A673 (cell line): ENCODE results near the gene TFR2. TPM values are rescaled to one million over a fixed set of nuclear protein-coding genes. Genes with fewer than 3 reads are reported as not detected.

Source experiments
- BruUV-seq: library from RNA; stranded (reverse); fragments of 400-500 nt; replicated peaks from 2 replicates; lab custom pipeline; 2021; lab: Mats Ljungman, UMichigan
- CTCF ChIA-PET: fragments of 300-600 bp; sonication (Branson Sonifier 250); formaldehyde crosslinking; loops from one replicate; lab custom pipeline; 2022; ENCODE audit warnings: antibody characterized with exemption; lab: Charles Lee
- POLR2A ChIA-PET: fragments of 300-600 bp; sonication (Branson Sonifier 250); formaldehyde crosslinking; loops from one replicate; lab custom pipeline; 2022; ENCODE audit warnings: antibody characterized with exemption; ENCODE audit not compliant: low non-redundant PET; lab: Charles Lee
- DNase-seq: peaks from one replicate; pipeline ENCODE4 v3.0.0-alpha.2; 2015; ENCODE audit warnings: low spot score
- H3K27ac ChIP-seq: fragments of 200-600 bp; sonication (generic); 2 replicates; pipeline ENCODE4 v1.5.1; 2016; ENCODE audit warnings: mixed run types, low read depth, mild to moderate bottlenecking, mixed read lengths, antibody characterized with exemption, low read length; ENCODE audit not compliant: poor library complexity, severe bottlenecking
- H3K27me3 ChIP-seq: fragments of 200-600 bp; sonication (generic); replicated peaks from 2 replicates; pipeline ENCODE4 v1.6.1; 2017; ENCODE audit warnings: mixed run types, low read depth, mild to moderate bottlenecking, mixed read lengths, antibody characterized with exemption, low read length; ENCODE audit not compliant: insufficient read depth, poor library complexity
- H3K36me3 ChIP-seq: fragments of 200-600 bp; sonication (generic); 2 replicates; pipeline ENCODE4 v1.6.1; 2016; ENCODE audit warnings: mixed run types, mild to moderate bottlenecking, mixed read lengths, antibody characterized with exemption, low read length; ENCODE audit not compliant: insufficient read depth, poor library complexity, severe bottlenecking
- H3K4me1 ChIP-seq: fragments of 200-600 bp; sonication (generic); 2 replicates; pipeline ENCODE4 v1.6.1; 2017; ENCODE audit warnings: mixed run types, mild to moderate bottlenecking, mixed read lengths, antibody characterized with exemption, low read length; ENCODE audit not compliant: insufficient read depth, poor library complexity, severe bottlenecking
- H3K4me3 ChIP-seq: fragments of 200-600 bp; sonication (generic); 2 replicates; pipeline ENCODE4 v1.5.1; 2016; ENCODE audit warnings: low read depth, mixed run types, mild to moderate bottlenecking, mixed read lengths, low read length; ENCODE audit not compliant: poor library complexity, severe bottlenecking
- H3K9me3 ChIP-seq: fragments of 200-600 bp; sonication (generic); 2 replicates; pipeline ENCODE4 v1.6.1; 2016; ENCODE audit warnings: mixed run types, low read depth, mild to moderate bottlenecking, mixed read lengths, antibody characterized with exemption, low read length; ENCODE audit not compliant: poor library complexity, severe bottlenecking
- EZH2 ChIP-seq: fragments of 200-600 bp; sonication (generic); IDR thresholded peaks from 2 replicates; pipeline ENCODE4 v1.6.1; 2017; ENCODE audit warnings: borderline replicate concordance, low read depth, mild to moderate bottlenecking, mixed read lengths, antibody characterized with exemption, low read length; ENCODE audit not compliant: poor library complexity, severe bottlenecking
- intact Hi-C: fragments of 100-400 bp; cut with micrococcal nuclease; formaldehyde crosslinking; loops from one replicate; pipeline ENCODE4 v1.10.0; 2022; ENCODE audit not compliant: unreplicated experiment
- total RNA-seq: library from RNA; stranded (reverse); gene quantifications from 2 replicates; pipeline ENCODE4 v1.2.3, GENCODE V29; 2021
- TF ChIP-seq, protein P1 (sequence below): fragments of 300-800, 200-600 bp; sonication (generic); conservative IDR thresholded peaks from 2 replicates; pipeline ENCODE4 v1.5.1; 2017; ENCODE audit warnings: low read depth, mild to moderate bottlenecking, antibody characterized with exemption, low read length, moderate library complexity, mixed read lengths

TFR2 gene
- total RNA-seq, 1 experiment from 2014 or later, result 2.0 TPM

DNA sequence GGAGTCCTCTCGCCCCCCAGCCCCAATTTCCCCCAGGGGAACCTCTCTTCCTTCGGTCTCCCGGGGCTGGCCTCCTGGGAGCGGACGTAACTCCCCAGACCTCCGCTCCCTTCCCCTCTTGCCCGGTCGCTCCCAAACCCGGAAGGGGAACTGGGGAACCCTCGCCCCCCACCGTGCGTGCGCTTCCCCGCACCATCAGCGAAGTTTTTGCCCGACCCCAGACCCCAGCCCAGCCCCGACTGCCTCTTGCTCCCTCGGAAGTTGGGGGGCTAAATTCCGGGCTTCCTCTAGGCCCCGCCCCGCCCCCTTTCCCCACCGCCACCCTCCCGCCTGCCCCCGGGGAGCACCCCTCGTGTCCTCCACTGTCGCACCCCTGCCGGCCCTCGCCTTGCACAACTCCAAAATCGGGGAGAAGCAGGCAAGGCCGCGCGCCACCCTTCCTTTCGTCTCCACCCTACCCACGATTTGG is 32.6 kb upstream of the TFR2 start:
- ChIA-PET POLR2A (no interaction called here), CTCF (no interaction called here)
- peak overlapping the region; percentile 98 for H3K4me3 ChIP-seq
- H3K27ac ChIP-seq, result peak overlapping the region; percentile 99
- no peaks in the 10 kb centered on the region for H3K9me3 ChIP-seq
- peak; percentile 63 for DNase-seq
- peaks cover 24% of the 10 kb centered on the region for H3K36me3 ChIP-seq
- intact Hi-C loops, result loop anchor here (5.0 to 10.0 kb wide), 3 partner anchors 42 to 197 kb away; partner anchors contain the start of genes FBXO24, LRCH4 and TSC22D4
- BruUV-seq, result no TSS peak
- TF ChIP-seq EZH2, result no peak
- TF ChIP-seq, protein P1, sequence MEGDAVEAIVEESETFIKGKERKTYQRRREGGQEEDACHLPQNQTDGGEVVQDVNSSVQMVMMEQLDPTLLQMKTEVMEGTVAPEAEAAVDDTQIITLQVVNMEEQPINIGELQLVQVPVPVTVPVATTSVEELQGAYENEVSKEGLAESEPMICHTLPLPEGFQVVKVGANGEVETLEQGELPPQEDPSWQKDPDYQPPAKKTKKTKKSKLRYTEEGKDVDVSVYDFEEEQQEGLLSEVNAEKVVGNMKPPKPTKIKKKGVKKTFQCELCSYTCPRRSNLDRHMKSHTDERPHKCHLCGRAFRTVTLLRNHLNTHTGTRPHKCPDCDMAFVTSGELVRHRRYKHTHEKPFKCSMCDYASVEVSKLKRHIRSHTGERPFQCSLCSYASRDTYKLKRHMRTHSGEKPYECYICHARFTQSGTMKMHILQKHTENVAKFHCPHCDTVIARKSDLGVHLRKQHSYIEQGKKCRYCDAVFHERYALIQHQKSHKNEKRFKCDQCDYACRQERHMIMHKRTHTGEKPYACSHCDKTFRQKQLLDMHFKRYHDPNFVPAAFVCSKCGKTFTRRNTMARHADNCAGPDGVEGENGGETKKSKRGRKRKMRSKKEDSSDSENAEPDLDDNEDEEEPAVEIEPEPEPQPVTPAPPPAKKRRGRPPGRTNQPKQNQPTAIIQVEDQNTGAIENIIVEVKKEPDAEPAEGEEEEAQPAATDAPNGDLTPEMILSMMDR, result no peak
- no peaks in the 10 kb centered on the region for H3K4me1 ChIP-seq
- no peaks in the 10 kb centered on the region for H3K27me3 ChIP-seq

DNA sequence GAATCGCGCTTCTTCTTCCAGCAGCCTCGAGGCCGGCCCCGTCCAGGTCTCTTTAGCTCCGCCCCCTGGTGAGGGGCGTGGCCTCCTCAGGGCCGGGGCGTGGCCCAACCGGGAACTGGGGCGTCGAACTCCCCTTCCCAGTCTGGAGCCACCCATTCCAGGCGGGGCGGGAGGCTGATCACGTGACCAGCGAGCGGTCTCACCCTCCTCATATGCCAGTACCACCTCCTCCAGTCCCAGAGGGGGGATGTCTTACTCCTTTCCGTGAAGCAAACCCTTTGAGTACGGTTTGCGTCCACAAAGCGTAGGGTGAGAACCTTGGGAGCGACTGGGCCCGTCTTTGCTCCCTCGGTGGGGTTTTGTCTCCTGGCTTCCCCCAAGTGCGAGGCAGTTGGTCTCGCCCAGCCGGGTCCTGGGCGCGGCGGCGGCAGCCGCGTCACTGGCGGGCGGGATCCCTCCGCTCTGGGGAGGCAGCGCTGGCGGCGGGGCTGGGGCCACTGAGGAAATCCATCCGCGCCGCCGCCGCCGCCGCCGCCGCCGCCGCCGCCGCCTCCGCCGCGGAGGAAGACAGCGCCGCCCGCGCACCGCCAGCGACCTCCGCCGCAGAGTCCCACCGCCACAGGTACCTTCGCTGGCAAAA is 32.1 kb upstream of the TFR2 start, which contains the start of gene GNB2:
Gene GNB2, plus strand, starts transcription at position 439 of the 640 bp plus-strand sequence. CDS start 2,526 bp downstream, outside the sequence.
- no peaks in the 10 kb centered on the region for H3K9me3 ChIP-seq
- no peak for TF ChIP-seq EZH2
- TF ChIP-seq, protein P1, result no peak
- H3K36me3 ChIP-seq, result peaks cover 18% of the 10 kb centered on the region
- H3K27ac ChIP-seq, result peak within 1 kb of the TSS; percentile 99
- ChIA-PET CTCF (no interaction called here), POLR2A (no interaction called here)
- intact Hi-C loops, result loop anchor here (5.0 to 10.0 kb wide), 3 partner anchors 41 to 196 kb away; partner anchors contain the start of genes FBXO24, LRCH4 and TSC22D4
- H3K27me3 ChIP-seq, result no peaks in the 10 kb centered on the region
- no TSS peak for BruUV-seq
- peak within 1 kb of the TSS; percentile 98 for H3K4me3 ChIP-seq
- peak; percentile 99 for DNase-seq
- H3K4me1 ChIP-seq, result no peaks in the 10 kb centered on the region

DNA sequence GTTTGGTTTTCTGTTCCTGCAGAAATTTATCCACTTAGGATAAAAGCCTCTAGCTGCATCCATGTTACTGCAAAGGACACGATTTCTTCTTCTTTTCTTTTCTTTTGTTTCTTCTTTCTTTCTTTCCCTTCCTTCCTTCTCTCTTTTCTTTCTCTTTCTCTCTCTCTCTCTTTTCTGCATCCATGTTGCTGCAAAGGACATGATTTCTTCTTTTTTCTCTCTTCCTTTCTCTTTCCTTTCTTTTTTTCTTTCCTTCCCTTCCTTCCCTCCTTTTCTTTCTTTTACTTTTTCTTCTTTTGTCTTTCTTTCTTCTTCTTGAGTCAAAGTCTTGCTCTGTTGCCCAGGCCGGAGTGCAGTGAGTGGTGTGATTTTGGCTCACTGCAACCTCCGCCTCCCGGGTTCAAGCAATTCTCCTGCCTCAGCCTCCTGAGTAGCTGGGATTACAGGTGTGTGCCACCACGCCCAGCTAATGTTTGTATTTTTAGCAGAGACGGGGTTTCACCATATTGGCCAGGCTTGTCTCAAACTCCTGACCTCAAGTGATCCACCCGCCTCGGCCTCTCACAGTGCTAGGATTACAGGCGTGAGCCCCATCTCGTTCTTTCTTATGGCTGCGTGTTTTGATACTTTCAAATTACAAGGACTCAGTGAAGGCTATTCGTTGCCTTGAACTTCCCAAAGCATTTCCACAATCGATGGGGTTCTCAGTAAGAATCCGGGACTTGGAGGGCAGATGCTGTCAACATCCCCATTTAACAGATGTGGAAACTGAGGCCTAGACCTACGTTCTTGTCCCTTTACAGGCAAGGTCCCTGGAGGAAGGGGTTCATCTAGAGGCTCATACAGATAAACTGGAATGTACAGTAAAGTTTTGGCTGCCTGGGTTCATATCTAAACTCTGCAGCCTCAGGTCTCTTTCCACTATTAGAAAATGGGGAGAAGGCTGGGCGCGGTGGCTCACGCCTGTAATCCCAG is 30.3 kb upstream of the TFR2 start:
- no peak for TF ChIP-seq EZH2
- TF ChIP-seq, protein P1, result no peak
- intact Hi-C loops, result loop anchor here (5.0 to 10.0 kb wide), 3 partner anchors 39 to 194 kb away; partner anchors contain the start of genes FBXO24, LRCH4 and TSC22D4
- CTCF ChIA-PET, result interaction anchor here (0.7 kb wide), 1 partner anchor 200 kb away, joined by 4 read pairs; no protein-coding TSS in a partner anchor
- Histone ChIP-seq H3K4me1 (no peaks in the 10 kb centered on the region), H3K36me3 (peaks cover 3% of the 10 kb centered on the region), H3K27me3 (no peaks in the 10 kb centered on the region), H3K9me3 (no peaks in the 10 kb centered on the region), H3K27ac (no peak overlapping the region), H3K4me3 (no peak overlapping the region)
- POLR2A ChIA-PET, result interaction anchor here (0.7 kb wide), 2 partner anchors 144 to 580 kb away, joined by 3 to 26 read pairs; no protein-coding TSS in a partner anchor
- no TSS peak for BruUV-seq
- DNase-seq, result no peak
